ENCODE data around the gene PTPRN2. TPM values are rescaled to one million over a fixed set of nuclear protein-coding genes. Genes with fewer than 3 reads are reported as not detected.

Gene PTPRN2
- total and polyA plus RNA-seq, 8 donors: 12.2 to 49.2 (median 31.8) TPM

DNA sequence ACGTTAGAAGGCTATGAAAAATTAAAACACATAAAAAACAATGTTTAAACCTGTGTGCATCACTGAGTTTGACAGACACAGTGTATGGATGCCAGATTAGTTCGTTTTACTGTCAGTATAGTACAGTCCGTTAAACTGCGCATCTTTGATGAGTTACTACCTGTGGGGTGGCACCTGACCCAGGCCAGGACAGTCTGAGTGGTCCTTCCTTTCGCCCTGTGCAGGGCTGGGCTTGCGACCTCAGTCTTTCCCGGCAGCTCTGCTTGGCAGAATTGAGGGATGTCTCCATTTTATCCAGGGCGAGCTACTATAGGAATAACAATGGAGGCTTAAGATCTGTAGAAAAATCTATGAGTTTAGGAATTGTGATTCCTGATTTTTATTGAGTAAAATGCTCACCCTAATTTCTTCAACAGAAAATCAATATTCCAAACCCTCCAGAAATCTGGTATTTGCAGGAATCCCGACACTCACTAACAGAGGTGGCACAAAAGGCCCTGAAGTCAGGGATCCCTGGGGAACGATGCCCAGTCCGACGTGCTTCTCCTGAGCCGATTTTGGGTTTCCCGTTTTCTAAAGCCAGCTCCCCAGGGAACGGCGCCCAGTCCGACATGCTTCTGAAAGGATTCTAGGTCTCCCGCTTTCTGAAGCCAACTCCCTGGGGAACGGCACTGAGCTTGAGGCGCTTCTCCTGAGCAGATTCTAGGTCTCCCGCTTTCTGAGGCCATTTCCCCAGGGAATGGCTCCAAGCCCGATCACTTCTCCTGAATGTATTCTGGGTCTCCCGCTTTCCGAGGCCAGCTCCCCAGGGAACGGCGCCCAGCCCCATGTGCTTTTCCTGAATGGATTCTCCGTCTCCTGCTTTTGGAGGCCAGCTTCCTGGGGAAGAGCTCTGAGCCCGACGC is 873.2 kb downstream of the PTPRN2 start:
- peak in 2 of 6 donors; percentile 25 to 42 for DNase-seq

DNA sequence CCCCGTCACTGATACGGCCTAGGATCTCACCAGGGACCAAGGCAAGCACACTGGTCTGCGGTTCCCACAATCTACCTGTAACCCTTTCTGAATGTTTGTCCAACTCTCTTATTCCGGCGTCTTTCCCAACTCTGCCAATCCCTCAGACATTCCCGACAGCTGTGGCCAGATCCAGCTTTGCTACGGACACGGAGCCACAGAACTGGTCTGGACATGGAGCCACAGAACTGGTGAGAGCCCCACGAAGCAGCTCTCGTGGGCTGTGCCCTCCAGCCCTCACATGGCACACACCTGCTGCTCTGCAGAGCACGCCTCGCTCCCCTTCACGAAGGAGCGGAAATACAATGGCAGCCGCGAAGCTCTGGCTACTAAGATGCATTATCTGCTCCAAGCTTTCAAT is 874.0 kb downstream of the PTPRN2 start:
- Histone ChIP-seq H3K27ac (no peak overlapping the region), H3K27me3 (no peaks in the 10 kb centered on the region), H3K4me3 (no peak overlapping the region), H3K9me3 (no peaks in the 10 kb centered on the region), H3K4me1 (no peaks in the 10 kb centered on the region), H3K36me3 (no peaks in the 10 kb centered on the region)
- intact Hi-C loops (cut with DNase I): loop anchor here in 1 of 3 donors (10.0 kb wide), 1 partner anchor 61 kb away; no protein-coding TSS in a partner anchor
- ATAC-seq (no peak), FAIRE-seq (no peak), DNase-seq (peak in 2 of 6 donors; percentile 20 to 47)
- TF ChIP-seq, protein P1, sequence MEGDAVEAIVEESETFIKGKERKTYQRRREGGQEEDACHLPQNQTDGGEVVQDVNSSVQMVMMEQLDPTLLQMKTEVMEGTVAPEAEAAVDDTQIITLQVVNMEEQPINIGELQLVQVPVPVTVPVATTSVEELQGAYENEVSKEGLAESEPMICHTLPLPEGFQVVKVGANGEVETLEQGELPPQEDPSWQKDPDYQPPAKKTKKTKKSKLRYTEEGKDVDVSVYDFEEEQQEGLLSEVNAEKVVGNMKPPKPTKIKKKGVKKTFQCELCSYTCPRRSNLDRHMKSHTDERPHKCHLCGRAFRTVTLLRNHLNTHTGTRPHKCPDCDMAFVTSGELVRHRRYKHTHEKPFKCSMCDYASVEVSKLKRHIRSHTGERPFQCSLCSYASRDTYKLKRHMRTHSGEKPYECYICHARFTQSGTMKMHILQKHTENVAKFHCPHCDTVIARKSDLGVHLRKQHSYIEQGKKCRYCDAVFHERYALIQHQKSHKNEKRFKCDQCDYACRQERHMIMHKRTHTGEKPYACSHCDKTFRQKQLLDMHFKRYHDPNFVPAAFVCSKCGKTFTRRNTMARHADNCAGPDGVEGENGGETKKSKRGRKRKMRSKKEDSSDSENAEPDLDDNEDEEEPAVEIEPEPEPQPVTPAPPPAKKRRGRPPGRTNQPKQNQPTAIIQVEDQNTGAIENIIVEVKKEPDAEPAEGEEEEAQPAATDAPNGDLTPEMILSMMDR (IDR thresholded peaks at IDR 0.05): no peak
- 88 to 91% methylated on average over 16 of the region's 16 CpGs for WGBS, 2 donors

More for the DNA sequence above, 873.2 kb downstream of the PTPRN2 start:
- no peaks in the 10 kb centered on the region for H3K4me1 ChIP-seq
- intact Hi-C loops (cut with DNase I): loop anchor here in 1 of 3 donors (10.0 kb wide), 1 partner anchor 60 kb away; no protein-coding TSS in a partner anchor
- H3K36me3 ChIP-seq: no peaks in the 10 kb centered on the region
- H3K9me3 ChIP-seq: no peaks in the 10 kb centered on the region
- ATAC-seq (no peak), FAIRE-seq (no peak)
- no peaks in the 10 kb centered on the region for H3K27me3 ChIP-seq
- TF ChIP-seq, protein P1 (IDR thresholded peaks at IDR 0.05): no peak
- no peak overlapping the region for H3K4me3 ChIP-seq
- no peak overlapping the region for H3K27ac ChIP-seq
- WGBS, 2 donors: 89 to 91% methylated on average over 29 of the region's 29 CpGs

- 82 to 90% methylated on average over 15 of the region's 15 CpGs for WGBS, 2 donors
- intact Hi-C loops (cut with DNase I): loop anchor here in 1 of 3 donors (10.0 kb wide), 1 partner anchor 62 kb away; no protein-coding TSS in a partner anchor
- DNase-seq: peak in 2 of 6 donors; percentile 31 to 39
- Histone ChIP-seq H3K9me3 (no peaks in the 10 kb centered on the region), H3K4me1 (no peaks in the 10 kb centered on the region), H3K27me3 (no peaks in the 10 kb centered on the region), H3K4me3 (no peak overlapping the region), H3K36me3 (no peaks in the 10 kb centered on the region), H3K27ac (no peak overlapping the region)
- ATAC-seq: no peak
- TF ChIP-seq, protein P1 (IDR thresholded peaks at IDR 0.05): no peak
- FAIRE-seq: no peak
Measured at GRCh38 chr7:157712666-157713235, 874.9 kb downstream of the PTPRN2 start.

- TF ChIP-seq, protein P1 (IDR thresholded peaks at IDR 0.05): no peak
- no peak for FAIRE-seq
- Histone ChIP-seq H3K4me3 (no peak overlapping the region), H3K27ac (no peak overlapping the region), H3K9me3 (no peaks in the 10 kb centered on the region), H3K27me3 (no peaks in the 10 kb centered on the region), H3K4me1 (no peaks in the 10 kb centered on the region), H3K36me3 (no peaks in the 10 kb centered on the region)
- 70 to 84% methylated on average over 9 to 25 of the region's 27 CpGs for WGBS, 2 donors
- DNase-seq: peak in 2 of 6 donors; percentile 29 to 58
- intact Hi-C loops (cut with DNase I): loop anchor here in 1 of 3 donors (10.0 kb wide), 1 partner anchor 63 kb away; no protein-coding TSS in a partner anchor
- ATAC-seq: no peak
Measured at GRCh38 chr7:157711353-157711888, 876.2 kb downstream of the PTPRN2 start.
